AG09309 (cell line): ENCODE data around the gene EPAS1.

Experiments used
- DNase-seq: peaks from one replicate; pipeline ENCODE4 v3.0.0-alpha.2; 2010; ENCODE audit warnings: low read depth
- H3K4me3 ChIP-seq: 2 replicates; pipeline ENCODE4 v1.5.1; 2011; ENCODE audit warnings: mild to moderate bottlenecking, low read depth, low read length, moderate library complexity; ENCODE audit not compliant: control insufficient read depth
- CTCF ChIP-seq: IDR thresholded peaks from 2 replicates; pipeline ENCODE4 v1.5.1; 2011; ENCODE audit warnings: mild to moderate bottlenecking, low read depth, low read length, inconsistent platforms; ENCODE audit not compliant: insufficient read depth, control insufficient read depth; ENCODE audit errors: missing control alignments

EPAS1 gene

GRCh38 chr2:46296840-46297545, at the start of gene EPAS1:
EPAS1 (plus strand) TSS chr2:46297407; CDS start chr2:46297912, 505 bp downstream.
- peak within 1 kb of the TSS; percentile 94 for H3K4me3 ChIP-seq
- DNase-seq = no peak
- no peak for TF ChIP-seq CTCF

GRCh38 chr2:46248171-46248570, 49.0 kb upstream of the EPAS1 start:
- TF ChIP-seq CTCF = no peak
- no peak for DNase-seq
- no peak overlapping the region for H3K4me3 ChIP-seq

- no peak overlapping the region for H3K4me3 ChIP-seq
- no peak for TF ChIP-seq CTCF
- DNase-seq = no peak
Measured at GRCh38 chr2:46249654-46250053, 47.6 kb upstream of the EPAS1 start.

- no peak overlapping the region for H3K4me3 ChIP-seq
- no peak for DNase-seq
- TF ChIP-seq CTCF = no peak
Measured at GRCh38 chr2:46252891-46253659, 44.1 kb upstream of the EPAS1 start.

GRCh38 chr2:46254474-46254873, 42.7 kb upstream of the EPAS1 start:
- TF ChIP-seq CTCF = no peak
- no peak overlapping the region for H3K4me3 ChIP-seq
- DNase-seq = no peak

GRCh38 chr2:46256563-46257142, 40.6 kb upstream of the EPAS1 start:
- TF ChIP-seq CTCF = no peak
- no peak overlapping the region for H3K4me3 ChIP-seq
- no peak for DNase-seq
